D721Med (cell line): ENCODE measurements around the gene FBXO9.

Source experiments
- DNase-seq: peaks from one replicate; pipeline ENCODE4 v3.0.0; 2011; ENCODE audit warnings: low spot score; ENCODE audit not compliant: insufficient read length
- FAIRE-seq: peaks from 2 replicates; lab custom pipeline; 2011; peaks lifted over from hg19 to GRCh38; lab: Jason Lieb, UNC
- CTCF ChIP-seq: IDR thresholded peaks from 2 replicates; pipeline ENCODE4 v1.5.1; 2012; ENCODE audit warnings: mild to moderate bottlenecking, control low read depth; ENCODE audit not compliant: insufficient read depth; ENCODE audit errors: missing control alignments

Gene FBXO9

GRCh38 chr6:53028467-53028866 is 36.7 kb upstream of the FBXO9 start:
- no peak for FAIRE-seq
- no peak for TF ChIP-seq CTCF

GRCh38 chr6:53029257-53029656 is 35.9 kb upstream of the FBXO9 start:
- no peak for FAIRE-seq
- no peak for TF ChIP-seq CTCF
- no peak for DNase-seq

More at GRCh38 chr6:53028467-53028866, 36.7 kb upstream of the FBXO9 start:
- DNase-seq = no peak

- no peak for FAIRE-seq
- DNase-seq = no peak
- no peak for TF ChIP-seq CTCF
Measured at GRCh38 chr6:53029761-53030160, 35.4 kb upstream of the FBXO9 start.

GRCh38 chr6:53031281-53031680 is 33.9 kb upstream of the FBXO9 start:
- no peak for DNase-seq
- FAIRE-seq = no peak
- TF ChIP-seq CTCF = no peak

- no peak for FAIRE-seq
- no peak for TF ChIP-seq CTCF
- no peak for DNase-seq
Measured at GRCh38 chr6:53032849-53033248, 32.4 kb upstream of the FBXO9 start.

GRCh38 chr6:53033764-53034163 is 31.4 kb upstream of the FBXO9 start:
- no peak for TF ChIP-seq CTCF
- DNase-seq = no peak
- FAIRE-seq = no peak

- no peak for TF ChIP-seq CTCF
- no peak for FAIRE-seq
- DNase-seq = no peak
Measured at GRCh38 chr6:53035549-53036213, 29.5 kb upstream of the FBXO9 start.
